HS-5 (cell line): ENCODE data around the gene DEFB124.

Experiments
- DNase-seq: peaks from one replicate; pipeline ENCODE4 v3.0.0-alpha.2; 2012; ENCODE audit warnings: low read depth

Gene DEFB124

DNA sequence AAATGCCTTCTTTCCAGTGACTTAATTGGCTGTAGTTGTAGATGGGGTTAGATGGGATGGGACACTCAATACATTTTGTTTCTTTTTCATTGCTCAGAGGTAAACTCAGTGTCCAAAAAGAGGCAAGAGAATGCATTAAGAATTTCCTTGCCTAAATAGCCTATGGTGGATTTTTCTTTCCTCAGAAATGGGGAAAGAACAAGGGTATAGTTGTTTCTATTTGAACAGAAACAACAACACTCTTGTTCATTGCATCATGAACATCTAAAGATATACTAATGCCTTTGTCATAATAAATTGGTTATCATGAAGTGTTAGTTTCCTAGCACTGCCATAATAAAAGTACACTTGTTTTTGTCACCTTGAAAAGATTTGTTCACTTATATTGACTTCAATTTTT lies 49.1 kb downstream of the DEFB124 start:
- no peak for DNase-seq

GRCh38 chr20:31418307-31418706 lies 56.6 kb downstream of the DEFB124 start:
- DNase-seq, result no peak

DNA sequence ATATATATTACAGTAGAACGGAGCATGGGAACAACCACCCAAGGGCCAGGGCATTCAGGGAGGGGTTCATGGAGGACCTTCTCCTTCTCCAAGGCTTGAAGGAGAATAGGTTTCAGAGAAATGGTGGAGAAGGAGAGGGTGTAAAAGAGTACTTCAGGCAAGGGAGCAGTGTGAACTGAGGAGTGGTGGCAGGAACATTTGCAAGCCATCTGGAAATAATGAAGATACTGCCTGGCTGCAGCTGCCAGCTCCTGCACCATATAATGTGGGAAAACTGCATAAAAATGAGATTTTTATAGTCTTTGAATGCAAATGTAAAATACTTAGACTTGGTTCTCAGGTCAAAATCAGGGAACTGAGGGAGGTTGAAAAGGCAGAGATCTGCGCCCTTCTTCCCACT lies 59.3 kb downstream of the DEFB124 start:
- no peak for DNase-seq
